Loucy (cell line): ENCODE measurements around the gene NREP.

Experiments used
- EZH2phosphoT487 ChIP-seq: fragments of 200-600 bp; IDR thresholded peaks from 2 replicates; pipeline ENCODE4 v1.6.1; 2018; ENCODE audit warnings: antibody characterized with exemption, mild to moderate bottlenecking, moderate library complexity, borderline replicate concordance
- TF ChIP-seq, protein P1 (sequence below): fragments of 200-600 bp; sonication (generic); conservative IDR thresholded peaks from 2 replicates; pipeline ENCODE4 v1.5.1; 2014; ENCODE audit warnings: mild to moderate bottlenecking, antibody characterized with exemption, low read length

DNA sequence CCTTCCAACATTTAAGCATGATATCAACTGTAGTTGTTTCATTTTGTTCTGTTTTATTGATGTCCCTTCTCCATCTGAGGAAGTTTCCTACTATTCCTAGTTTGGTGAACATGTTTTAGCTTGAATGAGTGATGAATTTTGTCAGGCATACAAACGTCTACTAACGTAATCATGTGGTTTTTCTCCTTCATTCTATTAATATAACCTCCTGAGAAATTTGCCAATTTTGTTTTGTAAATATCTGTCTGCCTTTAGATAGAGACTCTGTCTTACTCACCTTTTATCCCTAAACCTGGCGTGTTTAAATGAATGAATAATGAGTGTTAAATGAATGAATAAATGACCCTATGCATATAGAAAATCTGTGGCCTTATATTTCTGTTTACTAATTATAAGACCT, 26.5 kb upstream of the NREP start:
- TF ChIP-seq, protein P1, sequence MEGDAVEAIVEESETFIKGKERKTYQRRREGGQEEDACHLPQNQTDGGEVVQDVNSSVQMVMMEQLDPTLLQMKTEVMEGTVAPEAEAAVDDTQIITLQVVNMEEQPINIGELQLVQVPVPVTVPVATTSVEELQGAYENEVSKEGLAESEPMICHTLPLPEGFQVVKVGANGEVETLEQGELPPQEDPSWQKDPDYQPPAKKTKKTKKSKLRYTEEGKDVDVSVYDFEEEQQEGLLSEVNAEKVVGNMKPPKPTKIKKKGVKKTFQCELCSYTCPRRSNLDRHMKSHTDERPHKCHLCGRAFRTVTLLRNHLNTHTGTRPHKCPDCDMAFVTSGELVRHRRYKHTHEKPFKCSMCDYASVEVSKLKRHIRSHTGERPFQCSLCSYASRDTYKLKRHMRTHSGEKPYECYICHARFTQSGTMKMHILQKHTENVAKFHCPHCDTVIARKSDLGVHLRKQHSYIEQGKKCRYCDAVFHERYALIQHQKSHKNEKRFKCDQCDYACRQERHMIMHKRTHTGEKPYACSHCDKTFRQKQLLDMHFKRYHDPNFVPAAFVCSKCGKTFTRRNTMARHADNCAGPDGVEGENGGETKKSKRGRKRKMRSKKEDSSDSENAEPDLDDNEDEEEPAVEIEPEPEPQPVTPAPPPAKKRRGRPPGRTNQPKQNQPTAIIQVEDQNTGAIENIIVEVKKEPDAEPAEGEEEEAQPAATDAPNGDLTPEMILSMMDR = no peak
- no peak for TF ChIP-seq EZH2phosphoT487
